Left lung (tissue), 10 donors: ENCODE results near the gene TAOK1. TPM values are rescaled to one million over a fixed set of nuclear protein-coding genes. Genes with fewer than 3 reads are reported as not detected.

Experiments used
- ATAC-seq: fragments of 200-7000 bp; cut with Tn5 transposase; one replicate; pipeline ENCODE4 v1.9.1; 2020; ENCODE audit warnings: moderate library complexity
- DNase-seq, 4 donors: peaks; one replicate each; pipeline ENCODE4 v3.0.0-alpha.2; 2013 to 2020
- H3K27ac ChIP-seq, 2 donors: fragments of 200-600 bp; sonication (generic) in 1 of 2; one replicate each; pipeline versions ENCODE4 v1.5.0 to v1.8.0; 2020 to 2021
- H3K27me3 ChIP-seq, 2 donors: fragments of 200-600 bp; sonication (generic) in 1 of 2; one replicate each; pipeline versions ENCODE4 v1.5.0 to v1.8.0; 2020 to 2021
- H3K36me3 ChIP-seq, 2 donors: fragments of 200-600 bp; sonication (generic) in 1 of 2; one replicate each; pipeline versions ENCODE4 v1.5.0 to v1.8.0; 2020 to 2021
- H3K4me1 ChIP-seq, 2 donors: fragments of 200-600 bp; one replicate each; pipeline ENCODE4 v1.8.0; 2021
- H3K4me3 ChIP-seq, 2 donors: fragments of 200-600 bp; sonication (generic) in 1 of 2; one replicate each; pipeline versions ENCODE4 v1.5.0 to v1.8.0; 2020 to 2021; ENCODE audit warnings: mild to moderate bottlenecking in 1 of 2
- H3K9me3 ChIP-seq, 2 donors: fragments of 200-600 bp; sonication (generic) in 1 of 2; one replicate each; pipeline versions ENCODE4 v1.5.0 to v1.8.0; 2020 to 2021
- CTCF ChIP-seq, 2 donors: fragments of 200-600 bp; sonication (generic) in 1 of 2; IDR thresholded peaks; one replicate each; pipeline versions ENCODE4 v1.5.0 to v1.8.0; 2021; ENCODE audit warnings: antibody characterized with exemption in 2 of 2
- intact Hi-C, 2 donors: fragments of 100-400 bp; cut with DNase I; formaldehyde crosslinking; loops; one replicate each; pipeline versions ENCODE4 v1.11.2 to v1.14.2; 2022
- polyA plus RNA-seq, 6 donors: library from polyadenylated mRNA; unstranded; fragments of 120-200 nt; gene quantifications; one replicate each; pipeline ENCODE4 v1.2.1, GENCODE V29; 2013; ENCODE audit not compliant: insufficient read length in 6 of 6
- total RNA-seq, 2 donors: library from RNA; stranded (reverse); fragmentation: NEBNext Ultra II Directional; extraction: Animal tissue kit (Norgen Biotek cat#: 25700); gene quantifications; one replicate each; pipeline ENCODE4 v1.2.1, GENCODE V29; 2021
- donor health status: DM: no; HTN: yes; CAD: no.
- donor health status: DM: no; HTN: no; CAD: no.

Gene TAOK1
- total and polyA plus RNA-seq, 8 donors, result 43.4 to 66.0 (median 46.3) TPM

DNA sequence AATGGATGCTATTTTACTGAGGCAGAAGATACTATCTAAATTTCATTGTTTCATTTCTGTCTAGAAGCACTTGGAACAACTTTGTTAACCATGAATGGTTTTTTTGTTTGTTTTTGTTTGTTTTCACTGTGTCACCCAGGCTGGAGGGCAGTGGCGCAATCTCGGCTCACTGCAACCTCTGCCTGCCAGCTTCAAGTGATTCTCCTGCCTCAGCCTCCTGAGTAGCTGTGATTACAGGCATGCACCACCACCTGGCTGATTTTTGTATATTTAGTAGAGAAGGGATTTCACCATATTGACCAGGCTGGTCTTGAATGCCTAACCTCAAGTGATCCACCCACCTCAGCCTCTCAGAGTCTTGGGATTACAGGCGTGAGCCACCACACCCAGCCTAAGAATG is 136.2 kb downstream of the TAOK1 start:
- ATAC-seq (no peak), DNase-seq (no peak)
- H3K4me3 ChIP-seq, result no peak overlapping the region
- no peak for TF ChIP-seq CTCF (IDR thresholded peaks at IDR 0.05)
- H3K27ac ChIP-seq, result no peak overlapping the region
- H3K4me1 ChIP-seq, result no peaks in the 10 kb centered on the region
- no peaks in the 10 kb centered on the region for H3K9me3 ChIP-seq
- no peaks in the 10 kb centered on the region for H3K27me3 ChIP-seq
- intact Hi-C loops, result no loop called here
- H3K36me3 ChIP-seq, result peaks cover 0 to 90% of the 10 kb centered on the region in 2 donors

DNA sequence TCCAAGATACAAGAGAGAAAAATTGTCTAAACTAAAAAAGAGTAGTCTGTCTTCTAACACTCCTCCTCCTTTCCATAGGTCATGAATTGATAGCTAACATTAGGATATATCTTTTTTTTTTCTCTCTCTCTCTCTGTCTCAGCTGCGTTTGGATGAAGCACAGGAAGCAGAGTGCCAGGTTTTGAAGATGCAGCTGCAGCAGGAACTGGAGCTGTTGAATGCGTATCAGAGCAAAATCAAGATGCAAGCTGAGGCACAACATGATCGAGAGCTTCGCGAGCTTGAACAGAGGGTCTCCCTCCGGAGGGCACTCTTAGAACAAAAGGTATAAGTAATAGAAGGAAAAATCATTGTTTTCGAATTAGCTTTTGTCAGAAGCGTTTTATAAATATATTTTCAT is 143.8 kb downstream of the TAOK1 start:
- Histone ChIP-seq H3K4me3 (no peak overlapping the region), H3K27ac (no peak overlapping the region), H3K4me1 (no peaks in the 10 kb centered on the region), H3K9me3 (no peaks in the 10 kb centered on the region), H3K27me3 (no peaks in the 10 kb centered on the region), H3K36me3 (peaks cover 0 to 90% of the 10 kb centered on the region in 2 donors)
- no peak for ATAC-seq
- intact Hi-C loops, result no loop called here
- no peak for TF ChIP-seq CTCF (IDR thresholded peaks at IDR 0.05)
- DNase-seq, result no peak

- DNase-seq, result peak in 1 of 4 donors; percentile 40
- no peak overlapping the region for H3K27ac ChIP-seq
- intact Hi-C loops, result no loop called here
- no peak for TF ChIP-seq CTCF (IDR thresholded peaks at IDR 0.05)
- H3K27me3 ChIP-seq, result no peaks in the 10 kb centered on the region
- no peak overlapping the region for H3K4me3 ChIP-seq
- H3K4me1 ChIP-seq, result no peaks in the 10 kb centered on the region
- ATAC-seq, result no peak
- peaks cover 0 to 64% of the 10 kb centered on the region in 2 donors for H3K36me3 ChIP-seq
- no peaks in the 10 kb centered on the region for H3K9me3 ChIP-seq
Observed at GRCh38 chr17:29544066-29544465, 153.9 kb downstream of the TAOK1 start.

DNA sequence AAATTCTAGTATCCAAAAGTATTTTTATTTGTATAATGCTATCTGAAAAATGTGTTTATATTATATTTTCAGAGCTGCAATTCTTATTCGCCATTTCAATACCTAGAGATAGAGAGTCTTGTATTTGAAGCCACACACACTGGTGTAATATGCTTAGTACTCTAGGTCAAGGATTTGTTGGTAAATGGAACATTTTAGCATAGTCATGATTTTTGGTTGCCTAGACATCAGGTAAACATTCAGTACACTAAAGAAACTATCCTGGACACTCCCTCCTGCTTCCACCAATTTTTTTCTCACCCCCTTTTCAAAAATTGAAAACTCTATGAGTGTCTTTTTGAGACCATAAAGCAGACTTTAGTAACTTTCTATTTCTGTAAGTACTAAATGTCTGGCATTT is 155.9 kb downstream of the TAOK1 start:
- intact Hi-C loops, result no loop called here
- Histone ChIP-seq H3K4me3 (no peak overlapping the region), H3K27ac (no peak overlapping the region), H3K9me3 (no peaks in the 10 kb centered on the region), H3K27me3 (no peaks in the 10 kb centered on the region), H3K36me3 (peaks cover 0 to 44% of the 10 kb centered on the region in 2 donors), H3K4me1 (peaks cover 0 to 5% of the 10 kb centered on the region in 2 donors)
- no peak for TF ChIP-seq CTCF (IDR thresholded peaks at IDR 0.05)
- ATAC-seq, result peak; percentile 61
- DNase-seq, result peak in 1 of 4 donors; percentile 24

GRCh38 chr17:29546830-29547229 is 156.7 kb downstream of the TAOK1 start:
- DNase-seq (peak in 1 of 4 donors; percentile 28), ATAC-seq (no peak)
- Histone ChIP-seq H3K36me3 (peaks cover 0 to 36% of the 10 kb centered on the region in 2 donors), H3K9me3 (no peaks in the 10 kb centered on the region), H3K27ac (no peak overlapping the region), H3K4me3 (no peak overlapping the region), H3K4me1 (peaks cover 0 to 5% of the 10 kb centered on the region in 2 donors), H3K27me3 (no peaks in the 10 kb centered on the region)
- intact Hi-C loops, result no loop called here
- TF ChIP-seq CTCF (IDR thresholded peaks at IDR 0.05), result no peak
